ENCODE data around the gene PUDP. TPM values are rescaled to one million over a fixed set of nuclear protein-coding genes. Genes with fewer than 3 reads are reported as not detected.

Gene PUDP
- total RNA-seq, 2 donors from 2014 or later, result 19.4 to 37.2 TPM

DNA sequence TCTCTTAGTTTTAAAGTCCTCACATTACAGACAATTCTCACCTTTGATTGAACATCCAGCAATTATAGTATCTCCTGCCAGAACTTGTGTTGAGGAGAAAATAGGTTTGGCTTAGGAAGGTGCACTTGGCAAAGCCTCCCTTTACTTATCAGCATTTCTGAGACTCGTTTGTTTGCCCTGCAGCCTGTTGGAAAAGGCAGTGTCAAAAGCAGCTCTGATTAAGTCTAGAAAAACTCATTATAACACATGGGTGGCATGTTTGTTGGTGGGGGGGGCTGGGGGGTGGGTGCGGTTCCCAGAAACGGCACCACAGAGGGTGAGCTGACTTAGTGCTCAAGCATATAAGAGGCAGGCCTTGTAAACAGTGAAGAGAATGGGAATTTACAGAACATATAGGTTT lies 21.7 kb upstream of the PUDP start:
- DNase-seq, result no peak
- peaks cover 5% of the 10 kb centered on the region for H3K36me3 Mint-ChIP-seq (ENCODE audit: low read depth)
- no peak overlapping the region for H3K27ac ChIP-seq (ENCODE audit: low read depth, low read length)
- H3K27me3 Mint-ChIP-seq (ENCODE audit: insufficient read depth), result no peaks in the 10 kb centered on the region
- H3K4me3 ChIP-seq (ENCODE audit: low read length), result no peak overlapping the region
- no peak overlapping the region for H3K27ac Mint-ChIP-seq
- no peak overlapping the region for H3K4me3 Mint-ChIP-seq
- H3K4me1 ChIP-seq (ENCODE audit: control insufficient read depth, insufficient read depth, low read length), result no peaks in the 10 kb centered on the region
- peaks cover 6% of the 10 kb centered on the region for H3K9me3 ChIP-seq (ENCODE audit: control insufficient read depth, low read length)
- WGBS, 2 experiments (ENCODE audit: insufficient coverage in 1 of 2, insufficient read length in 1 of 2), result 82% methylated on average over 2 of the region's 3 CpGs; no CpG with 5 or more reads in 1 of the 2 experiments
- no peaks in the 10 kb centered on the region for H3K4me1 Mint-ChIP-seq
- no peak for TF ChIP-seq CTCF (conservative IDR thresholded peaks at IDR 0.05)
- no peaks in the 10 kb centered on the region for H3K36me3 ChIP-seq (ENCODE audit: control insufficient read depth, insufficient read depth, low read length)
- peaks cover 13% of the 10 kb centered on the region for H3K9me3 Mint-ChIP-seq
- H3K27me3 ChIP-seq (ENCODE audit: control insufficient read depth, insufficient read depth, low read length, poor library complexity, severe bottlenecking), result no peaks in the 10 kb centered on the region
- no peak overlapping the region for H3K9ac ChIP-seq (ENCODE audit: extremely low read depth, low read length, poor library complexity, severe bottlenecking)

DNA sequence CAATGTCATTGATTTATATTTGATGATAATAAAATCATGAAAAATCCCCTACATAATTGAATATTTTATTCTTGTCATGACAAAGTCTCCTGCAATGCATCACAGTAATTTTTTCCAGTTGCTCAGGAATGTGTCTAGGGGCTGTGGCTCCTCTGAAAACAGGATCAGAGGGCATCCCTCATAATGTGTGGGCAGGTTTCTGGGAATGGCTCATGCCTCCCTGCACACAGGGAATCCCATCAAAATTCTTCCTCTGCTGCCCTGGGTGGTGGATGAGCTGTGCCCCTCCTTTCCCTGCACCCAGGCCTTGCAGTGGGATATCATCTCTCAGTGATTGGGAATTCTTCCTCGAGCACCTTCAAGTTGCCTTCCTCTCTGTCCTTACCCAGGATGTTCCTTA lies 20.4 kb upstream of the PUDP start:
- H3K9me3 Mint-ChIP-seq, result peaks cover 13% of the 10 kb centered on the region
- H3K27me3 Mint-ChIP-seq (ENCODE audit: insufficient read depth), result no peaks in the 10 kb centered on the region
- no peaks in the 10 kb centered on the region for H3K36me3 ChIP-seq (ENCODE audit: control insufficient read depth, insufficient read depth, low read length)
- no peak overlapping the region for H3K4me3 ChIP-seq (ENCODE audit: low read length)
- peaks cover 5% of the 10 kb centered on the region for H3K36me3 Mint-ChIP-seq (ENCODE audit: low read depth)
- no peak overlapping the region for H3K27ac ChIP-seq (ENCODE audit: low read depth, low read length)
- peaks cover 6% of the 10 kb centered on the region for H3K9me3 ChIP-seq (ENCODE audit: control insufficient read depth, low read length)
- WGBS, 2 experiments (ENCODE audit: insufficient coverage in 1 of 2, insufficient read length in 1 of 2), result 100% methylated on average over 1 of the region's 1 CpG; no CpG with 5 or more reads in 1 of the 2 experiments
- no peaks in the 10 kb centered on the region for H3K27me3 ChIP-seq (ENCODE audit: control insufficient read depth, insufficient read depth, low read length, poor library complexity, severe bottlenecking)
- H3K4me1 Mint-ChIP-seq, result no peaks in the 10 kb centered on the region
- H3K9ac ChIP-seq (ENCODE audit: extremely low read depth, low read length, poor library complexity, severe bottlenecking), result no peak overlapping the region
- H3K4me3 Mint-ChIP-seq, result no peak overlapping the region
- no peak for TF ChIP-seq CTCF (conservative IDR thresholded peaks at IDR 0.05)
- H3K4me1 ChIP-seq (ENCODE audit: control insufficient read depth, insufficient read depth, low read length), result no peaks in the 10 kb centered on the region
- H3K27ac Mint-ChIP-seq, result no peak overlapping the region
- DNase-seq, result no peak

DNA sequence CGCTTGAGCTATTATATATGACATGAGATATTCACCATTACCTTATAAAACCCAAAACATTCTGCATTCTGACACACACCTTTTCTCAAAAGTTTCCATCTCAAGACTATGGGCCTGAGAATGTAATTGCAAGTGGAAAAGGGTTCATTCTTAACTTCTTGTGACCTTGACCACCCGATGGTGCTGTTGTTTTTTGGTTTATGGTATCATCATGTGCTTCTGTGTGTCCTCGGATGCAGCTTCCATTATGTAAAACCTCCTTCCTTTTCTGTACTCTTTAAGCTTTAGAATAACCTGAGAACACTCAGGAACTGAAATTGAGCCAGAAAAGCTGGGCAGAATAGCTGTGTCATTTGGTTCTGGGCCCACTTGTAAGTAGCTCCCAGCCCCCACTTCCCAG lies 16.2 kb upstream of the PUDP start:
- Histone ChIP-seq H3K4me3 (ENCODE audit: low read length) (no peak overlapping the region), H3K4me1 (ENCODE audit: control insufficient read depth, insufficient read depth, low read length) (no peaks in the 10 kb centered on the region), H3K9ac (ENCODE audit: extremely low read depth, low read length, poor library complexity, severe bottlenecking) (no peak overlapping the region), H3K9me3 (ENCODE audit: control insufficient read depth, low read length) (peaks cover 3% of the 10 kb centered on the region), H3K27ac (ENCODE audit: low read depth, low read length) (no peak overlapping the region), H3K36me3 (ENCODE audit: control insufficient read depth, insufficient read depth, low read length) (no peaks in the 10 kb centered on the region), H3K27me3 (ENCODE audit: control insufficient read depth, insufficient read depth, low read length, poor library complexity, severe bottlenecking) (no peaks in the 10 kb centered on the region)
- peaks cover 2% of the 10 kb centered on the region for H3K36me3 Mint-ChIP-seq (ENCODE audit: low read depth)
- DNase-seq, result no peak
- H3K27me3 Mint-ChIP-seq (ENCODE audit: insufficient read depth), result no peaks in the 10 kb centered on the region
- WGBS, 2 experiments (ENCODE audit: insufficient coverage in 1 of 2, insufficient read length in 1 of 2), result 84% methylated on average over 2 of the region's 3 CpGs; no CpG with 5 or more reads in 1 of the 2 experiments
- TF ChIP-seq CTCF (conservative IDR thresholded peaks at IDR 0.05), result peak; percentile 41
- H3K4me1 Mint-ChIP-seq, result peaks cover 4% of the 10 kb centered on the region
- H3K4me3 Mint-ChIP-seq, result no peak overlapping the region
- no peak overlapping the region for H3K27ac Mint-ChIP-seq
- peaks cover 8% of the 10 kb centered on the region for H3K9me3 Mint-ChIP-seq
